ENCODE data around the gene OPCML. TPM values are rescaled to one million over a fixed set of nuclear protein-coding genes. Genes with fewer than 3 reads are reported as not detected.

Gene OPCML
- total RNA-seq, 1 donor from 2014 or later: 4.1 TPM

GRCh38 chr11:132639986-132640385, 892.3 kb downstream of the OPCML start:
- H3K9me3 Mint-ChIP-seq (ENCODE audit: unreplicated experiment): no peaks in the 10 kb centered on the region
- DNase-seq (ENCODE audit: low spot score): no peak
- TF ChIP-seq CTCF (IDR thresholded peaks at IDR 0.05; ENCODE audit: unreplicated experiment): no peak
- peaks cover 14% of the 10 kb centered on the region for H3K4me1 Mint-ChIP-seq (ENCODE audit: unreplicated experiment)
- no peak overlapping the region for H3K4me3 Mint-ChIP-seq (ENCODE audit: unreplicated experiment)
- H3K27ac Mint-ChIP-seq (ENCODE audit: unreplicated experiment): no peak overlapping the region
- no peaks in the 10 kb centered on the region for H3K27me3 Mint-ChIP-seq (ENCODE audit: unreplicated experiment)
- H3K36me3 Mint-ChIP-seq (ENCODE audit: low read depth, unreplicated experiment): no peaks in the 10 kb centered on the region

GRCh38 chr11:132639403-132639802, 892.9 kb downstream of the OPCML start:
- no peak for DNase-seq (ENCODE audit: low spot score)
- no peak for TF ChIP-seq CTCF (IDR thresholded peaks at IDR 0.05; ENCODE audit: unreplicated experiment)
- no peak overlapping the region for H3K27ac Mint-ChIP-seq (ENCODE audit: unreplicated experiment)
- no peaks in the 10 kb centered on the region for H3K36me3 Mint-ChIP-seq (ENCODE audit: low read depth, unreplicated experiment)
- H3K9me3 Mint-ChIP-seq (ENCODE audit: unreplicated experiment): no peaks in the 10 kb centered on the region
- H3K27me3 Mint-ChIP-seq (ENCODE audit: unreplicated experiment): no peaks in the 10 kb centered on the region
- H3K4me3 Mint-ChIP-seq (ENCODE audit: unreplicated experiment): no peak overlapping the region
- H3K4me1 Mint-ChIP-seq (ENCODE audit: unreplicated experiment): peaks cover 19% of the 10 kb centered on the region

- H3K27me3 Mint-ChIP-seq (ENCODE audit: unreplicated experiment): no peaks in the 10 kb centered on the region
- no peak overlapping the region for H3K4me3 Mint-ChIP-seq (ENCODE audit: unreplicated experiment)
- H3K36me3 Mint-ChIP-seq (ENCODE audit: low read depth, unreplicated experiment): no peaks in the 10 kb centered on the region
- H3K27ac Mint-ChIP-seq (ENCODE audit: unreplicated experiment): no peak overlapping the region
- H3K4me1 Mint-ChIP-seq (ENCODE audit: unreplicated experiment): peaks cover 26% of the 10 kb centered on the region
- no peak for TF ChIP-seq CTCF (IDR thresholded peaks at IDR 0.05; ENCODE audit: unreplicated experiment)
- H3K9me3 Mint-ChIP-seq (ENCODE audit: unreplicated experiment): no peaks in the 10 kb centered on the region
- DNase-seq (ENCODE audit: low spot score): no peak
These were observed 893.9 kb downstream of the OPCML start for GRCh38 chr11:132638423-132638822.

GRCh38 chr11:132636523-132636922, 895.8 kb downstream of the OPCML start:
- H3K27ac Mint-ChIP-seq (ENCODE audit: unreplicated experiment): no peak overlapping the region
- DNase-seq (ENCODE audit: low spot score): no peak
- no peaks in the 10 kb centered on the region for H3K9me3 Mint-ChIP-seq (ENCODE audit: unreplicated experiment)
- H3K27me3 Mint-ChIP-seq (ENCODE audit: unreplicated experiment): no peaks in the 10 kb centered on the region
- no peak for TF ChIP-seq CTCF (IDR thresholded peaks at IDR 0.05; ENCODE audit: unreplicated experiment)
- no peak overlapping the region for H3K4me3 Mint-ChIP-seq (ENCODE audit: unreplicated experiment)
- H3K36me3 Mint-ChIP-seq (ENCODE audit: low read depth, unreplicated experiment): no peaks in the 10 kb centered on the region
- H3K4me1 Mint-ChIP-seq (ENCODE audit: unreplicated experiment): peaks cover 28% of the 10 kb centered on the region

GRCh38 chr11:132632641-132633124, 899.6 kb downstream of the OPCML start:
- DNase-seq (ENCODE audit: low spot score): no peak
- Mint-ChIP-seq H3K9me3 (ENCODE audit: unreplicated experiment) (no peaks in the 10 kb centered on the region), H3K36me3 (ENCODE audit: low read depth, unreplicated experiment) (no peaks in the 10 kb centered on the region), H3K27me3 (ENCODE audit: unreplicated experiment) (no peaks in the 10 kb centered on the region), H3K27ac (ENCODE audit: unreplicated experiment) (no peak overlapping the region), H3K4me1 (ENCODE audit: unreplicated experiment) (peaks cover 30% of the 10 kb centered on the region), H3K4me3 (ENCODE audit: unreplicated experiment) (no peak overlapping the region)
- no peak for TF ChIP-seq CTCF (IDR thresholded peaks at IDR 0.05; ENCODE audit: unreplicated experiment)
